ENCODE measurements around the gene AGTRAP.
A peak's percentile ranks its signal among the peaks of the same experiment; 100 is the strongest.

The AGTRAP gene, protein sequence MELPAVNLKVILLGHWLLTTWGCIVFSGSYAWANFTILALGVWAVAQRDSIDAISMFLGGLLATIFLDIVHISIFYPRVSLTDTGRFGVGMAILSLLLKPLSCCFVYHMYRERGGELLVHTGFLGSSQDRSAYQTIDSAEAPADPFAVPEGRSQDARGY

GRCh38 chr1:11735854-11736745 lies at the start of gene AGTRAP:
Gene AGTRAP, plus strand, starts transcription at chr1:11736136. Its CDS starts 73 bp downstream, at chr1:11736209.
- peak; percentile 84 for DNase-seq

DNA sequence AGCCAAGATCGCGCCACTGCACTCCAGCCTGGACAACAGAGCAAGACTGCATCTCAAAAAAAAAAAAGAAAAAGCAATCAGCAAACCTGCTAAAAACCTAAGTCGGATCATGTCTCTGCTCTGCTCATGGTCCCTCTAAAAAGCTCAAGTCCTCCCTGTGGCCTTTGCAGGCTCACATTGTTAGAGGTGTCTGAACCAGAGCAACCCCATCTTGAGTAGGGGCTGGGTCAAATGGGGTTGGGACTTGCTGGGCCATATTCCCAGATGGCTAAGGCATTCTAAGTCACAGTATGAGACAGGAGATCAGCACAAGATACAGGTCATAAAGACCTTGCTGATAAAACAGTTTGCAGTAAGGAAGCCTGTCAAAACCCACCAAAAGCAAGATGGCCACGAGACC lies 47.4 kb upstream of the AGTRAP start:
- DNase-seq, result no peak

DNA sequence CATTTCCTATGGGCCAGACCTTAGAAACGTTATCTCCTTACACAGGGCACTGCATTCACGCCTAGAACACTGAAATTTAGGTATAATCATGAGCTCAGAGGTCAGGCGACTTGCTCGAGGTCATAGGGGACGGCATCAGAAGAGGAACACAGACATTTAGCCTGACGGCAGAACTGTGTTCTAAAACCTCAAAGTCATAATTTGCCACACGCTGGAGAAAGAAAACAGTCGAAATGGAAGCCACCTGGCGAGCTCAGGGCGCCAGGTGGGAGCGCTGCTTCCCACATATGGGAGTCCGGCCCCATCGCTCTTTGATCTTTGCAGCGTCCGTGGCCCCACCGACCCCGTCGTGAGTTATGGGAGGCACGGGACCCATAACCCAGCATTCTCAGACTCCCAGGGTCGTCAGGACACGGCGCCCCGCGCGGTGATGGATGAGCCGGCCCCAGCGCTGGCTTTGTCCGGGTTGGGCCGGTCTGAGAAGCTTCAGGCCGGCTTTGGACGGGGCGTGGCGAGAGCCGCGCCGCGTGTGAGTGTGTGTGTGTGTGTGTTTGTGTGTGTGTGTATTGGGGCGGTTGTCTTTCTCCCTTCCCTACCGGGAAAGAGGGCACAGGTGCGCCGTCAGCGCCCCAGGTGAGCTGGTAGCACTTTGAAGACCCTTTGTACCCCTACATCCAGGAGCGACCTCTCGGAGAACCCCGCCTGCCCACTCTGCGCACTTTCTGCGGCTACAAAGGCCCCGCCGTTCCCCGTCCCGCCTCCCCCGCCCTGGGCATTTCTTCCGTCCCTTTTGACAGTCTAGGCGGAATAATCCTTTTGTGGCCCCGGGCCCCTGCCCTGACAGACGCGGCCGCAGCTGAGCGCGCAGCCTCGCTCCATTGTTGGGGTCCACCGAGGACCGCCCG lies 45.3 kb upstream of the AGTRAP start:
- DNase-seq, result no peak

GRCh38 chr1:11691302-11691914 lies 44.5 kb upstream of the AGTRAP start, which contains the start of gene DRAXIN:
Gene DRAXIN, plus strand, starts transcription at chr1:11691710. Its CDS starts 14,549 bp downstream, at chr1:11706259.
- DNase-seq, result no peak

DNA sequence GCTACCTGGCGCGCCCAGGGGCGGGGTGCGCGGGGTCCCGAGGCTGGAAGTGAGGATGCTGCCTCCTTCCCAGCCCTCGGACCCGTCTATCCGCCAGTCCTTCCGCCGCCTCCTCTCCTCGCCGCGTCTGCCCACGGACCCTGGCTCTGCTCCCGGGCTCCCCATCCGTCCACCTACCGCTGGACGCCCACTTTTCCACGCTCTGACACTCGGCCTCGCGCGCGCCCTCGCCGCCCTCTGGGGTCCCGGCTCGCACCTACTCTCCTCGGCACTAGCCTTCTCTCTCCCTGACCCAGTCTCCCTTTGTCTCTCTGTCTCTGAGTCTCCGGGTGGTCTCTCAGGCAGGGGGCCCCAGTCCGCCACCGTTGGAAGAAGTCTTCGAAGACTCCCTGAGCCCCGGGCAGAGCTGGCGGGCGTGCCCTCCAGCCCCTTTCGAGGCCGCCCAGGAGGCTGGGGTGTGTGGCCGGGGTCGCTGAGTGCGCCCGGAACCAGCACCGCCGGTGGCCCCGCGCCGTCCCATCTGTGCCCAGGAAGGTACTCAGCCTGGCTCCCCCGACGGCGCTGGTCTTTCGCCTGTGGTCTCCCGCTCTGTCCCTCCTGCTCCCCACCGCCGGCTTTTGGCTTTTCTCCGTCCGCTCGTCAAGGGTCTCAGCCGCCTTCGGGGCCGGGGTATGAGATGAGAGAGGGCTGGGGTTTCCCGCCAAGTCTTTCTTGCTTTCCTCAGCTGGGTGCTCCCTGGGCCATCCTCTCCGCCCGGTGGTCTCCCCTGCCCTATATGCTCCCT lies 43.8 kb upstream of the AGTRAP start:
- DNase-seq, result no peak

DNA sequence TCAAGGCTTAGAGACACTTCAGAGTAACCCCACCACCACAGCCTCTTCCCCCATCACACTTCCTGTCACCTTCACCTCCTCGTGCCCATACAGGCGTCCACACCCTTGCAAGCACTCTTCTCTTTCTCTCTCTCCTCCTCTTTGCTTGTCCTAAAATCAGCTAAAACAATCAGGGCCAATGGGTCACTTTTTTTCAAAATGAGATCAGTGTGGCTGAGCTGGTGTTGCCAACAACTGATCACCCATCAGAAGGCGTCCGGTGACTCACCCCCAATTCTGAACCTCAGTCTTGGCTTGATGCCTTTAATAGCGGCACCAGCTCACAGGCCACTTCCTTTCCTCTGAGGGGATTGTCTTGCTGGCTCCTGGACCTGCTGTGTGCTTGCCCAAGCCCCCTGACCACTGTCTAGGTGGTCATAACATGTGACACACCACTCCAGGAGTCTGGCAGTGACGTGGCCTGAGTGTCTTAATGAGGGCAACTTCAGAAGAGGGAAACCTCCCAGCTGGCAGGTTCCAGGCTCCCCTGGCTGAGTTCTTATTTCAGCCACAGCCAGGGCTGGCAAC lies 42.8 kb upstream of the AGTRAP start:
- no peak for DNase-seq

DNA sequence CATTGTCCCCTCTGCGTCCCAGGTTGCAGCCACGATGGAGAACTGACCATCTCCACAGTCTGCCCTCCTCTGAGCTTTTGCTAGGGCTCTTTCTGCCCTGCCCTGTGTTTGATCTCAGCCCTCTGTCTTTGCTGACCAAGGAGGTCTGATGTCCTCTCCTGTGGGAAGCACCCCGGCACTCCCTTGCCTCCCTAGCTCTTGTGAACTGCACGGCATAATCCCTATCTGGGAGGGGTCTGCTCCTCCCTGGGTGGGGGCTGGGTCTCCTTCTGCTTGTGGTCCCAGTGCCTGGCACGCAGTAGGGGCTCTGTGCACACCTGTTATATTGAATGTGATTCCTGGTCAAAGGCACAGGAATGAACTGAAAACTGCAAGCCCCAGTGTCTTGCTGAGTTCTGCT lies 42.0 kb upstream of the AGTRAP start:
- no peak for DNase-seq

GRCh38 chr1:11695861-11696260 lies 40.1 kb upstream of the AGTRAP start:
- DNase-seq, result no peak

GRCh38 chr1:11697188-11697892 lies 38.6 kb upstream of the AGTRAP start:
- DNase-seq, result no peak

GRCh38 chr1:11697893-11698210 lies 38.1 kb upstream of the AGTRAP start:
- no peak for DNase-seq

DNA sequence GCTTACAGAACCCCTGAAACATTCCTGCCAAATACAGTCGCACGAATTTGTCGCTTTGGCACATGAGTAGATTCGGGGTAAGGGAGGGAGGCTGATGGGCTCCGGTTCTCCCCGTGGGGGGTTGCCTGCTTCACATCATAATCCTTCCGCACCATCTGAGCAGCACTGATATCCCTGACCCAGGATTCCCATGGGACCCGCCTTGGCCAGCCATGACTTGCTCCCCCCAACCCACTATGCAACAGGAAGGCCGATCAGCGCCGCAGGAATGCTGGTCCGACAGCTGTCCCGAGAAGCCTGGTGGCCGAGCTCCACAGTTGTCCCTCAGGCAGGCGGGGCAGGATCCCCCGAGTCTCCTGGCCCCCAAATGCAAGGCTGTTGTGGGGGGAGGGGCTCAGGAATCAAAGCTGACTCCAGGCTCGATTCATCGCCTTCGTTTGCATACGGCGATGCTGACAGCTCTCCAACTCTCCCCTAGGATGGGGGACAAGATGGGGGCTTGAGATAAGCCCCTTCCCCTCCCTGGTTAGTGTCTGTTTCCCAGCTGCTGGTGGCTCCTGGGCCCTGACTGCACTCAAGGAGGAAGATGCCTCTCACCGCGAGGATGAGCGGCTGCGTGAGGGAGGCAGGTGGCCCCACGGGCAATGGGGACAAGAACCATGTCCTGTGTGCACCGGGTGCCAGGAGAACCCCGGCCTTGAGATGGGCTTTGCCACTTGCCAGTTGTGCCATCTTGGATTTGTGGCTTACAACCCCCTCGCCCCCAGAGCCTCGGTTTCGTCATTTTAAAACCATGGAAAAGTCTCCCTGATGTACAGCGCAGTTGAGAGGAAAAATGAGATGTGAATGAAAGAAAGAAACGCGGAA lies 35.1 kb upstream of the AGTRAP start:
- no peak for DNase-seq

DNA sequence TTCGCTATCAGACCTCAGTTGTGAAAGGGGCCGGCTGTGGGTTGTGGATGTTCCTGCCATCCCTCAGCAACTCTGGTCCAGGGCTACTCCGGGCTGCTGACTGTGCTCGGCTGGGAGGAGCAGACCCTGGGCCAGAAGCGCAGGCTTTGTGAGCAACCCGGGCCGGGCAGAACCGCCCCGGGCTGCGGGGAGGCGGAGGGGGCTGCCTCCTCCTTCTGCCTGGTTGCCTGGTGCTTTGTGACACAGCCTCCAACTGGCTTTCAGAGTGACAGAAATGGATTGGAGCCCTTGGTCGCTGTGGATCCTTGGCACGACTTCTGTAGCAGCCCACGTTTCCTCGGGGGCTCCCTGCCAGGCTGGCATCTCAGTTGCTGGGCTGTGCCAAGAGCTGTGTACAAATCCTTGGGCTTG lies 34.4 kb upstream of the AGTRAP start:
- no peak for DNase-seq

- DNase-seq, result no peak
Observed at GRCh38 chr1:11701981-11702803, 33.7 kb upstream of the AGTRAP start.

DNA sequence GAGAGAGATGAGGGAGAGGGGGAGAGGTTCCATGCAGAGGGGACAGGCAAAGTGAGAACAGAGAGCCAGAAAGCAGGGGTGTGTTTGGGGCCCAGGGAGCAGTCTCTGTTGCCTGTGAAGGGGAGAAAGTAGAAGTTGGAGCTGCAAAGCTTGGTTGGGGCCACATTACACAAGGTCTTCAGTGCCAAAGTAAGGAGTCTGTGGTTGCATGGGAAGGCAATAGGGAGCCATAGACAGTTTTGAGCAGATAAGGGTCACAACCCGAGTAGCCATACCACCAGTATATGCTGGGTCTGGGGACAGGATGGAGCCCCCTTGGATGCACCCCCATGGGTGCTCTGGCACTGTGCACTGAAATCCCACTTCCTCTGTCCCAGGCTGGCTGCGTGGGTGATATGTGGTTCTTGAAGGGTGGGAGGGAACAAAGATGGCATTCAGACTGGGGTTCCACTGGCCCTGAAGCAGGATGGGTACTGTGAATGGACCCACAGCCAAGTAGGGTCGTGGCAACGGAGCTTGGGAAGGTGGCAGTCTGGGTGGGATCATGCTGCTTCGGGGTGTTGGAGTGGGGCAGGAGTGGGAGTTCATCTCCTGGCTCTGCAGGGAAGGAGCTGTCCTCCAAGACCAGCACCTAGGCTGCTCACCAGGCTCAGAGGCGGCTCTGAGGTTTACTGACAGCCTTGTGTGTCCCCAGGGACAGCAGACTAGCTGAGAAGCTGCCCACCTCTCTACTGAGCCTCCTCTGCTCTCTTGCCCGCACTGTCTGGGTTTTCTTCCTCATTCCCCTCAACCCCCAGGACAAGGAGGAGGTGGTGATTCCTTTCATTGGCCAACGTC lies 32.4 kb upstream of the AGTRAP start:
- DNase-seq, result no peak

DNA sequence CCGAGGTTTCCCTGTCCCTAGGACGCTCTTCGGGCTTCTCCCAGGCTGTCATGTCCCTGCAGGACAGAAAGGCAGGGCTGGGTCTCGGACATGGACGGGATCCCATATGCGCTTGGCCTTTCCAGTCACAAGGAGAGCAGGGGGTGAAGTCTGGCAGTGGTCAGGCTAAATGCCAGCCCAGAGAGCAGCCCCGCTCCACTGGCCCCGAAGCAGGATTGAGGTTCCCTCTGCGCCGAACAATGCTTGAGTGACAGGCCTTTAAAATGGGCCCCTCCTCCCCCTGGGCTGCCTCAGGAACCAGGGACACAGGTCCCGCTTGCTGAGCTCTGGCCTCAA lies 31.8 kb upstream of the AGTRAP start:
- no peak for DNase-seq

GRCh38 chr1:11704691-11705475 lies 31.1 kb upstream of the AGTRAP start:
- DNase-seq, result no peak

- DNase-seq, result no peak
Observed at GRCh38 chr1:11705596-11705995, 30.3 kb upstream of the AGTRAP start.

DNA sequence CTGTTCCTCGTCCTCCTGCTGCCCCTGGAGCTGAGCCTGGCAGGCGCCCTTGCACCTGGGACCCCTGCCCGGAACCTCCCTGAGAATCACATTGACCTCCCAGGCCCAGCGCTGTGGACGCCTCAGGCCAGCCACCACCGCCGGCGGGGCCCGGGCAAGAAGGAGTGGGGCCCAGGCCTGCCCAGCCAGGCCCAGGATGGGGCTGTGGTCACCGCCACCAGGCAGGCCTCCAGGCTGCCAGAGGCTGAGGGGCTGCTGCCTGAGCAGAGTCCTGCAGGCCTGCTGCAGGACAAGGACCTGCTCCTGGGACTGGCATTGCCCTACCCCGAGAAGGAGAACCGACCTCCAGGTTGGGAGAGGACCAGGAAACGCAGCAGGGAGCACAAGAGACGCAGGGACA lies 29.6 kb upstream of the AGTRAP start:
- DNase-seq, result no peak

Data from GDM1 (cell line).